NOMO-1 (cell line): Measurements from ENCODE around the gene VSIG8.

Experiments
- DNase-seq, 2 experiments: peaks; one replicate each; lab custom pipeline; 2025; ENCODE audit not compliant: unreplicated experiment in 2 of 2; lab: John Stamatoyannopoulos, UW

VSIG8 gene

DNA sequence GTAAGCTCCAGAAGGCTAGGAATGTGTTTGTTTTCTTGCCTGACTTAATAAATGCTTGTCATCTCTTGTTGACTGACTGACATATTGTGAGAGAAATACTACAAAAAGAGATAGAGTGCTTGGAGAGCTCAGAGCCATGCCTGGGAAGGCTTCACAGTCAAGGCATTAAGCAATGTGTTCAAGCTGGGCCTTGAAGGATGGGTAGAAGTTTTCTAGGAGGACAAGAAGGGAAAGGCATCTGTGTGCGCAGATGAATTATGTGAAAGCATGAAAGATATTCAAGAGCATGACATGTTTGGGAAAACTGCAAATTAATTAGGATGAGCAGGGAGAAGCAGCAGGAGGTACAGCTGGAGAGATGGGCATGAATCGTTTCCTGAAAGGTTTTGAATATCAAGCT is 30.1 kb downstream of the VSIG8 start:
- no peak for DNase-seq

GRCh38 chr1:159831412-159832141 is 30.9 kb downstream of the VSIG8 start:
- DNase-seq: no peak

- no peak for DNase-seq
Observed at GRCh38 chr1:159830722-159831121, 31.7 kb downstream of the VSIG8 start.

- DNase-seq: no peak
Observed at GRCh38 chr1:159829822-159830465, 32.5 kb downstream of the VSIG8 start.

DNA sequence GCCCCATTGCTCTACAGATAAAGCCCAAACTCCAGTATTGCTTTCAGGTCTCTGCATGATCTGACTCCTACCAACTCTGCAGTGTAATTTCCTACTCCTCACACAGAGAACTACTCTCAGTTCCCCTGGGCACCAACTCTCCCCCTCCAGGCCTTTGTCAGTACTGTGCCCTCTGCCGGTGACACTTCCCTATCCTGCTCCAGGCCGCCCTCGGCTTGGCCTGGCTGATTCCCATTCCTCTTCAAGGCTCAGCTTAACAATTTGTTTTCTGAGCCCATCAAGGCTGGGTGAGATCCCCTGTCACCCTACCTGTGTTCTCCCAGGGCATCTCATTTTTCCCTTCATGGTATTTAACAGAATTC is 33.2 kb downstream of the VSIG8 start:
- DNase-seq: peak; percentile 80 to 92

DNA sequence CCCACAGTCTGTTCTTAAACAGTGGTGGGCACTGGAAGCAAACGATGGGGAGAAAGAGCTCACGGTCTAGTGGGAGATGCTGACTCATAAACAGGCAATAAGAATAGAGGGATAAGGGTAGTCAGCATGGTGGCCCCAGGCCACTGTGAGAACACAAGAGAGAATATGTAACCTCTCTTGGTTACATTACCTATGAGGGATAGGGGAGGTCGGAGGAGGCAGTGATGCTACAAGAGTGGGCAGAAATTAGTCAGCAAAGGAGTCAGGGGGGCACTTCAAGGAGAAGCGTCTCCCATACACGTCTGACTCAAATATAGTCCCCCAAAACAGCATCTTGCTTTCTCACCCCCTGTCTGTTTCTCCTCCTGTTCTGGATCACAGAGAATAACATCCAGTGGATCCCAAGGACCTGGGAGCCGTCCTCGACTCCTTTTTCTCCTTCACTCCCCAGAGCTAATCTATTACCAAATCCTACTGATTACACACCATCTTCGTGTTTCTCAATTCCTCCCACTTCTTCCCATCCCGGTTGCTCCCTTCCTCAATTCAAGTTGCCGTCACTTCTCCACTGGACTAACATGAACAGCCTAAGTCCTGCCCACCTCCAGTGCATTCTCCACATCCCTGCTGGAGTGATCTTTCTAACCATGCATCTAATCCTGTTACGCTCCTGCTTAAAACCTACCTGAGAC is 33.7 kb downstream of the VSIG8 start:
- no peak for DNase-seq

- DNase-seq: no peak
Observed at GRCh38 chr1:159828176-159828575, 34.3 kb downstream of the VSIG8 start.

GRCh38 chr1:159827549-159827948 is 34.9 kb downstream of the VSIG8 start:
- no peak for DNase-seq

- no peak for DNase-seq
Observed at GRCh38 chr1:159827102-159827490, 35.4 kb downstream of the VSIG8 start.

GRCh38 chr1:159826441-159827101 is 35.9 kb downstream of the VSIG8 start, which contains the start of gene SLAMF8:
Gene SLAMF8 (plus strand): TSS chr1:159826873. CDS start chr1:159826899, 26 bp downstream.
- DNase-seq: no peak

DNA sequence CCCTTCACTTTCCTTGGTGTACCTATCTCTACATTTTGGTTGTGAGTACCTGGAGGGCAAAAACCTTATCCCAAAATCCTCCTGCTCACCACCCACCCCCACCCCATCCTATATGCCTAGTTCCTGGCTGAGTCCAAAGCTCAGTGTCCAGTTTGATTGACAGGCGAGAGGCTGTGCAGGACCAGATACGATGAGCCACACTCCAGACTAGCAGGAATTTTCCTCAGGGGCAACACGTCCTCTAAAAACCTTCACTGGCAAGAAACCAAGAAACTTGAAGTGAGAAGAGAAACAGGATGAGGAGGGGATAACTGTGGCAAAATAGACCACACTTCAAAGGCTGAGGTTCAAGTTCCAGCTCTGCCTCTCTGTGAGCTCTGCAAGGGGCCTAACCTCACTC is 36.9 kb downstream of the VSIG8 start:
- no peak for DNase-seq

- no peak for DNase-seq
Observed at GRCh38 chr1:159823406-159823805, 39.1 kb downstream of the VSIG8 start.

DNA sequence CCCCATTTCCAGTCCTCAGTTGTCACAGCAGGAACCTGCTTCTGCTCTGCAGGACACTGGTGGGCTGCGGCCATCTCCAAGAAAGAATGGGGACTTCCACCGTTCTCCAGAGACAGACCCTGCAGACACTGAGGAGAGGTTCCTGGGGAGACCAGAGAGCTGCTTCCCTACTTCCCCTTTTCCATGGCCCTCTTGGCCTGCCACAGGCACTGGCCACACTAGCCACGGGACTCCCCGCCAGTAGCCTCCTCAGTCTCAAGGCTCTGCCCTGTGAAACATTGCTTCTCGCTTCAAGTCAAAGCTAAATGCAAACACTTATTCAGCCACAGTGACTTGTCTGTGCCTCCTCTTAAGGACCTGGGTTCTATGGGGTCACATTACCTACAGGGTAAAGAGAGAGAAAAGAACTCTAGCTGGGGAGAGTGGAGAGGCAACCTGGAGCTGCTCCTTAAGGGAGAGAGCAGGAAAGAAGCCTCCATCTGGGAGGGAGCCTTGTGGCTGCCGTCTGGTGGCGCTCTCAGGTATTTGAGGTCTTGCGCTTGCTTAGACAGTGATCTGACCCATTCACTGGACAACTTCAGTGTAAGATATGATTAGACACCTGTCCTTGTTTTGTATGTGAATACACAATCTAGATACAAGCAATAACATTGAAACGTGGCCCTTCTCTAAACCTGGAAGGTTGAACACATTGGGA is 41.1 kb downstream of the VSIG8 start:
- no peak for DNase-seq

DNA sequence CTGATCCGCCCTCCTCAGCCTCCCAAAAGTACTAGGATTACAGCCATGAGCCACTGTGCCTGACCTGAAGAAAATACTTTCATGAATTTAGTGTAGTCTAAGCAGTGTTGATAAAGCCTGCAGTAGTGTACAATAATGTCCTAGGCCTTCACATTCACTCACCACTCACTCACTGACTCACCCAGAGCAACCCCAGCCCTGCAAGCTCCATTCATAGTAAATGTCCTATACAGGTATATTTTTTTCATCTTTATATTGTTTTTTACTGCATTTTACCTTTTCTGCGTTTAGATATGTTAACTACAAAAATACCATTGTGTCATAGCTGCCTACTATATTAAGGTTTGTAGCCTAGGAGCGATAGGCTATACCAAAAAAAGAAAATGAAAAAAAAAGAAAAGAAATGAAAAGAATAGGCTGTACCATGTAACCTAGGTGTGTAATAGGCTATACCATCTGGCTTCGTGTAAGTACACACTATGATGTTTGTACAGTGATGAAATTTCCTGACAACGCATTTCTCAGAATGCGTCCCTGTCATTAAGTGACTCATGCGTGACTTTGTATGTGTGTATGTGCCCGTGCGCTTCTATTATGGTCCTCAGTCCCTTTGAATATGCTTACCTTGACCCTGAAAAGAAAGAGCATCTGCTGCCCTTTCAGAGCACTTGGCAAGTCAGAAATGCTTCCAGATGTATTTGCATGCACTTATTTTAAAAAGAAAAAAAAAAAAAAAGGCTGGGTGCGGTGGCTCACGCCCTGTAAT is 45.0 kb downstream of the VSIG8 start:
- peak in 1 of 2 experiments; percentile 20 for DNase-seq

DNA sequence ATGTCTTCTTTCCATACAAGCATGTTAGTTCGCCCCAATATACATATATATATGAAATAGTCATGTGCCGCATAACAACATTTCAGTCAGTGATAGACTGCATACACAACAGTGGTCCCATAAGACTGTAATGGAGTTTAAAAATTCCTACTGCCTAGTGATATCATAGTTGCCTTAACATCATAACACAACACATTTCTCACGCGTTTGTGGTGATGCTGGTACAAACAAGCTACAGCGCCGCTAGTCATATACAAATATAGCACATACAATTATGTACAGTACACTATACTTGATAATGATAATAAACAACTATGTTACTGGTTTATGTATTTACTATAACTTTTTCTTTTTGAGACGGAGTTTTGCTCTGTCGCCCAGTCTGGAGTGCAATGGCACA is 46.5 kb downstream of the VSIG8 start:
- DNase-seq: no peak

DNA sequence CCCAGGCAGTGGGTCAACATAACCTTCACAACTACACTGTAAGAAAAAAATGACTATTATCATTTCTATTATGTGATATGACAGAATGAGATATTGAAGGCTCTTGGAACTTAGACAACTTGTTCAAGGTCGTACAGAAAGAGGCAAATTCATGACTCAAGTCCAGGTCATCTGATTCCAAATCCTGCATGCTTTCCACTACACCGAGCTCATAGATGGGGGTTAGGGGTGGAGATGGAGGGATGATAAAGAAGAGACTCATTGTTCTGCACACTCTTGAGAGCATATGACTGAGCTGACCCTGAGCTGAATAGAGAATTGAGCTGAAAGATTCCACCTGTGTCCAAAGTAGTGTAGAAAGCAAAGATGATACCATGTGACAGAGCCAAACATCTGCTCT is 57.5 kb downstream of the VSIG8 start:
- DNase-seq: no peak
